Measurements from ENCODE around the gene CCDC158.

CCDC158 gene

DNA sequence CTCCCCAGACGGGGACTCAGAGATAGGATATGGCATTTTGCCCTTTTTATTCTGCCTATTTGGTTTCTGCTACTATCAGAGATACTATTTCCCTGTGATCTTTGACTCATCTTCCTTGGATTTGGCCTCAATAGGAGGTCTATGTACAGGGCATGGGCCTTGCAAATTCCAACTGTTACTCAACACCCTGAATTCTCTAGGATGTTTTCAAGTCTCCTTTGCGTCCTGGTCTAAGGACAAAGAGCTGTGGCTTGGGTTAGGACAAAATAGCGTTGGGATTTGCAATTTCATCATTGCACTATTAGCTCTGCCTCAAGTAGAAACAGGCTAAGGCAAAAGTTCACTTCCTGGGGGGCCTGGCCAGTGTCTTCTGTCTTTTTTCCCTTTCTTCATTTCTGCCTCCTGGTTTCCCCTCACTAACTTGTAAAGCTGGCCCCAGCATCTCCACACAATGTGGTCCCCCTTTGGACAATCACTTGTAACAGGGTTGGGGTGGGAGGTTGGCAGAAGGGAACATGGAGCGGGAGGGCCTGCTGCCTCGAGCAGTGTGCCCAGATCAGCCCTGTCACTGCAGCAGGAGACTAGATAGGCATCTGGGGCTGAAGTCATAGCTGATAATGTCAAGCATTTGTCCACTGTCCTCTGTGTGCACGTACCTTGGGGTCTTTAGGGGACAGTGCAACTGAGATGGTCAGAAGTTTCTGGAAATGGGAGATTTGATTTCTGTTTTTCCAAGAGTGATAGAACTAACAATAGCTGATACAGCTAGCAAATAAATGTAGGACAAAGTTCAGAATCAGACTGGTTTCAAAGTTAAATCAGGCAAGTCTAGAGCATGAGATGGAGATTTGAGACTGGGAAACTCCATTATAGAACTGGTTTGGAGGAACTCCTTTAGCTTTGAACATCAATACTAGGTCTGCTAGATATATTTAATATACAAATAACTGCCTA lies 140.2 kb downstream of the CCDC158 start:
- DNase-seq (ENCODE audit: low read depth, low spot score): no peak

DNA sequence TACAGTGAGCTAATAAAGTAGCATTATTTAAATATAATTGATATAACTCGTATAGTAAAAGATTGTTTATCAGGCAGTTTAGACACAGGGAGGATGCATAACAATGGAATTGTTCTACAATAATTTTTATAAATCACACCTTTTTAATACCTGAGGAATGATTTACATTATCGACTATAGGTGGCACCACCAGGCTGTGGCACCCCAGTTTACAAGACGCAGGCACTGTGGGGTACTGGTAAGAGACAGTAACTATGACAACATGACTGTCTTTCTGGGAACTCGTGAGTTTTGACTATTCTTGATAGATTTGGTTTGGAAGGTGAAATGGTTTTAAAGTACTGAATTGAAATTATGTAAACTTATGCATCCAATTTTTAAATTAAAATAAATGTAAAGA lies 141.5 kb downstream of the CCDC158 start:
- no peak for DNase-seq (ENCODE audit: low read depth, low spot score)

DNA sequence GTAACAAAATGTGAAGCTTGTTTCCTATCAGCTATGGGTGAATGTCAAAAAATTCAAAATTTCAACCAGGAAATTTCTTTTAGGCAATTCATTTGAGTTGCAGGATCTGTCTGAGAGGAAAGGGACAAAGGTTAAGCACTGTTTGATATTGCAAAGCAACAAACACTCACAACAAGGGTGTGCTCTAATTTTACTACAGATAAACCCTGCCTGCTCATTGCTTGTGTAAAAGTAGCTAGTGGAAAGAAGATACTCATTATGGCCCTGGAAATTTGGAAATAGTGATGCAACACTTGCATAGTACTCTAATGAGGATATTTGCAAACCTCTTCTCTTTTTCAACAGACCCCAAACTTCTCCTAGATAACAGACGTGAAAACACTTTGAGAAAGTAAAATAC lies 142.4 kb downstream of the CCDC158 start:
- DNase-seq (ENCODE audit: low read depth, low spot score): no peak

DNA sequence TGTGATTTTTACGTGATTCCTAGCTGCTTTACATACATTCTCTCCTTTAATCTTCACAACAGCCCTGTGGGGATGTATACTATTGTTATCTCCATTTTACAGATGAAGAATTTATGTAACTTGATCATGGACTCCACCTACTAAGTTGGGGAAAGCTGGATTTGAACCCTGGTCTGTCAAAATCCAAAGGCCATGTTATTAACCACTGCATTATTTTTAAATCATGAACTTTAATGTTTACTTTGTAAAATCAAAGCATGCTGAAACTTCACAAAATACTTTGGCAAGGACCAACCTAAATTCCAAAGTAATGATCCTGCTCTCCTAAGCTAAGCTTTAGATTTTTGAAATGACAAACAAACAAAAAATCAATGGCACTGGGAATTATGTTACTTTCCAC lies 143.3 kb downstream of the CCDC158 start:
- no peak for DNase-seq (ENCODE audit: low read depth, low spot score)

DNA sequence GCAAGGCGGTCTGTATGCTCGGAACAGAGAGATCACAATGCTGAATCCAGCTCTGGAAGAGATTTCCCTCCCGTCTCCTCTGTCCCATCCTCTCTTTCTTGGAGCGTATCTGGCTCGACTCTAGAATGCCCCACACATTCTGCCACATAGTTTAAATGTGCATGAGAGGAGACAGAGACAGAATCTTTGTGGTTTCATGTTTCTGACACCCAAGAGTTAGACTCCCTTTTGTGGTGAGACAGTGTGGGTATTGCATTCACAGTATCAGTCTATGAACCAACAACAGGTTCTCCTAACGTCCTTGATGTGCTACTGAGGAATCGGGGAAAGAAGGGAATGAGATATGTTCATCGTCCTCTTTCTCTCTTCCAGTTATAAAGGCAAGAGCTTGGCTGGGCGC lies 144.1 kb downstream of the CCDC158 start:
- no peak for DNase-seq (ENCODE audit: low read depth, low spot score)

DNA sequence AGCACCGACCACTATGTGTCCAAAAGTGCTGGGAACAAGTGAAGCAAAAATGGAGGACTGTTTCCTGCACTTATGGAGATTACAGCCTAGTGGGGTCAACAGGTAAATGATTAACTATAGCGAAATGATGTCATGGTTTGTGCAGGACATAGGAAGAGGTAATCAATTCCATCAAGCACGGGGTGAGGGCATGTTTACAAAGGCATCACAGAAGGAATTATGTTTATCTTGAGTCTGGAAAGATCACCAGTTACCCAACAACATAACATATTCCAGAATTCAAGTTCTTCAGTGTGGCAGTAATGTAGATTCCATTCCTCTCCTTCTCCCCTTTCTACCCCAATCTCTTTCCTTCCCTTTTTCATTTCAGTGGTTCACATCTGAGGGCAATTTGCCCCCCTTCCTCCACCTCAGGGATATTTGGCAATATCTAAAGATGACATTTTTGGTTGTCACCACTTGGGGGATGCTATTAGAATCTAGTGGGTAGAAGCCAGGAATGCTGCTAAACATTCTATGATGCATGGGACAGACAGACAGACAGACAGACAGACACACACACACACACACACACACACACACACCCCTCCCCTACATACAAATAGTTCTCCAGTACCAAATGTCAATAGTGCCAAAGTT lies 145.3 kb downstream of the CCDC158 start:
- no peak for DNase-seq (ENCODE audit: low read depth, low spot score)

DNA sequence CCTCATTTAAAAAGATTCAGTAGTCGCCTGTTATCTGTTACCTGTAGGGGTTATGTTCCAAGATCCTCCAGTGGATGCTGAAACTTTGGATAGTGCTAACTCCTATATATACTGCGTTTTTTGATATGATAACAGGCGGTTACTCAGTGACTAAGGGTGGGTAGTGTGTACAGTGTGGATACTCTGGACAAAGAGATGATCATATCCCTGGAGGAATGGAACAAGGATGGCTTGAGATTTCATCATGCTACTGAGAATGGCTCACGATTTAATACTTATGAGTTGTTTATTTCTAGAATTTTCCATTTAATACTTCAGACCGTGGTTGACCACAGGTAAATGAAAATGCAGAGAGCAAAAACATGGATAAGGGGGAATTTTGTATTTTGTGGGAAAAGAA lies 147.9 kb downstream of the CCDC158 start:
- no peak for DNase-seq (ENCODE audit: low read depth, low spot score)

DNA sequence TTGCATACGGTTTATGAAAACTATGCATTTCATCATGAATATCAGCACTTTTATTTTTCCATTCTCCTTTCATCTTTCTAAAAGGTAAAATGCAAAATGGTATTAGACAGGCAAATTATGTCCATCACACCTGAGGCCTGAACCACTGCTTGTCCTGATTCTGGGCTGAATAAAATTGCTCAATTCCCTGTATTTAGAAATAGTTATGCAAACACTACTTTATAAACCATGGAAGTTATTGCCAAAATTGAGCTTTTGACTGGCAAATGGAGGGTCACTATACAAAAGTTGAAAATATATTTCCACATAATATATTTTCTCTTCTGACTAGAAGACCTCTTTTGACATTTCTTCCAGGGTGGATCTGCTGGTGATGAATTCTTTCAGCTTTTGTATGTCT lies 148.4 kb downstream of the CCDC158 start:
- no peak for DNase-seq (ENCODE audit: low read depth, low spot score)

DNA sequence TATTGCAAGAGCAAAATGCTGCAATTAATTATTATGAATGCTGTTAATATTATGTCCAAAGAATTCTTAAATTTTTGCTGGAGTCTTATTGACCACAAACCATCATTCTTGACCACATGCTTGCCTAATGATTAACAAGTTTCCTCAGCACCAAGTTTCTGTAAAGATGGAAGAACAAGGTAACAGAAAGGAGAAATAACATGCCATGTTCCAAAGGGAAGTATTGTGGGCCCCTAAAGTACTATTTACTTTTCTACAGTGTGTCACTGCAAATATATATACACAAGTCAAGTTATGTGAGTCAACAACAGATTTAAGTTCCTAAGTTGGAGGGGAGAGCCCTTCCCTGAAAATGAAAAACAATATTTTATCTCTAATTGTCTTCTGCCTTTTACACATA lies 148.9 kb downstream of the CCDC158 start:
- no peak for DNase-seq (ENCODE audit: low read depth, low spot score)

DNA sequence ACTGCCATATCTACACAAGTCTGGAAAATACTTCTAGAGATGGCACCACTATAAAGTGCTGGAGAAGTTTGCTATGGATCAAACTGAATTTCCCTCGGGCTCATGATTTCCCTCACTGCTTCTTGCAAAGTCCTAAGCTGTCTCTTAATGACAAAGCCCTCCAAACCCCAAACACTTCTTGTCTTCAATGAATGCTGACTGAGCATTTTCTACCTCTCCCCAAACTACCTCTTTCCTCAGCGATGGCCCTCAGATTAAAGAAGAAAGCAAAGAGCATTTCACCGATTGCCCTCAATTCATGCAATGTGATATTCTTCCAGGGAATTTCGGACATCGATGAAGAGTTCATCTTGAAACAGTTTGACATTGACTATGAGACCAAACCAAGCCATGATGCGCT lies 149.7 kb downstream of the CCDC158 start:
- DNase-seq (ENCODE audit: low read depth, low spot score): no peak

DNA sequence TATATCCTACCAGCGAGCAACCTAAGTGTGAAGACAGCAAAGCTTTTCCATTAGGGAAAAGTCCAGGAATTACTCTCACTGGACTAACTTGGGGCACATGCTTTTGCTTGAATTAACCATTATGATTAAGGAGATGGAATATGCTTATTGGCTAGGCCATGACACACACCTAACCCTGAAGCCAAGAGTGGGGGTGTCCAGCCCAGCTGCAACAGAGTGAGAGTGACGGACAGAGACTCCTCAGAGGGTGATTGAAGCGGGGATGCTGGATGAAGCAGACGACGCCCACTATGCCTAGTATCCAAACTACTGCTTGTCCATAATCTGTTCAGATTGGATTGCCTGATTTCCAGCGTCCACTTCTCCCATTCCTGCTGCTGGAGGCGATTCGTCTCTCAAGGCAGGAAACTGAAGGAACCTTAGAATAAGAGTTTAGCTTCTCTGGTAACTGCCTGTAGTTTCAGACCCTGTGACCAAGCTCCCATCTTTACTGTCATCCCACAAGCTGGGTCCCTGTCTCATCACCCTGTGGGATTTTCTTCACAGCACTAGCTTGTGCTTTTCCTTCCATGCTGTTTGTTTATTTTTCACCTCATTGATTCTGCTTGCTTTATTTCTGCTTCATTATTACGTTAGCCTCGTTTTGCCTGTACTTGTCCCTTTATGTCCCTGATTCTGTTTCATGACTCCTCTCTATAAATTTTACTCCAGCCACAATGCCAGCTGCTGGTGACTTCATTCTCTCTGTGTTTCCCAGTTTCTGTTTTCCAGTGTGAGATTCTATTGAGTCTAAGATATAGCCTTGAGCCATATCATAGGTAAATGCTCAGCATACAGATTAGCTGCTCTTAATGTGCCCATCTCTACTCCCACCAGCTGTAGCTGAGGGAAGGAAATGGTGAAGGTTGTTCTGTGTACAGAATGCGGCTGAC lies 150.4 kb downstream of the CCDC158 start:
- no peak for DNase-seq (ENCODE audit: low read depth, low spot score)

DNA sequence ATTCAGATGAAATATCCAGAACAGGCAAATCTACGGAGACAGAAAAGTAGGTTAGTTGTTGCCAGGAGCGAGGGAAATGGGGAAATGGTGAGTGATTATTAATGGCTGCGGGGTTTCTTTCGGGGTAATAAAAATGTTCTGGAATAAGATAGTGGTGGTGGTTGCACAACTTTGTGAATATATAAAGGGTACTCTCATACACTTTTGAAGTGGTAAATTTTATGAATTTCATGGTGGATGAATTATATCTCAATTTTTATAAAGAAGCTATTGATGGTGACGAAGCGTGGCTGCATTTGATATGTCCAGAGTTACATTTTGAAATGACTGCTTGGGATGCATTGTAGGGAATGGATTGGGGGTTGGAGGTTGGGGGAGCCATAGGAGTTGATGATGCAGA lies 153.1 kb downstream of the CCDC158 start:
- DNase-seq (ENCODE audit: low read depth, low spot score): no peak

DNA sequence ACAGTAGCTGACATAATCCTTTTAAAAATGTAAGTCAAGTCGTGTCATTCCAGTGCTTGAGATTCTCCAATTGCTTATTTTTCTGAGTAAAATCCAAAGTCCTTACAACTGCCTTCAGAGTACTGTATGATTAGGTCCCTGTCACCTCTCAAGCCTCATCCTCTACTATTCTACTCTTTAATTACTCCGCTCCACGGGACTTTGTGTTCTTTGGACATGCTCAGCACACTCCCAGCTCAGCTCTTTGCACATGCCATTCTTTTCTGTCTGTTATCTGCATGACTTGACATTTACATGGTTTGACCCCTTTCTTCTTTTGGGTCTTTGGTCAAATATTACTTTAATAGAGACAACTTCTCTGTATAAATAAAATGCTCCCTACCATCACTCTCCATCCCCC lies 154.3 kb downstream of the CCDC158 start:
- DNase-seq (ENCODE audit: low read depth, low spot score): no peak

DNA sequence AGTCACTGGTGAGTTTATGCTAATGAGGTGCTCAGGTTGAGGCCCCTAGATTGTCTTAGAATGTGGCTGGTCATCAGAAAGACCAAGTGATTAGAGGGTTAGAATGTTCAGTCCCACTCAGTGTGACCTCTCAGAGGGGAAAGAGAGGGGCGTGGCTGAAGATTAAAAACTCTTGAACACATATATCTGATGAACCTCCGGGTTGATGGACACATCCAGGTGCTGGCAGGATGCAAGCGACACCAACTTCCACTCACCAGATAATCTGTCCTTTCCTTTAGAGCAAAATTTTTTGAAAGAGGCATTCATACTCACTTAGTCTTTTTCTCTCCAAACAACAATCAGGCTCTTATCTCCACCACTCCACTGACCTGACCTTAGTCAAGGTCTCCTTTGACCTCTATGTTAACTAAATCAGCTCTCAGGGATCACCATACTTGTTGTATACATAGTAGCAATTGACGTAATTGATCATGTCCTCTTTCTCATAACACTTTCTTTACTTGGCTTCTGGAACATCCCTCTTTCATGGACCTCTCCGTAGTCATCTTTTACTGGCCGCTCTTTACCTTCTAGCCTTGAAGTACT lies 155.2 kb downstream of the CCDC158 start:
- no peak for DNase-seq (ENCODE audit: low read depth, low spot score)

Data from activated naive CD8-positive, alpha-beta T cell treated with anti-CD3 and anti-CD28 coated beads, Interleukin-2, amount 50 U/mL, for 16 hours (primary cell).